HepG2 (cell line): ENCODE data around the gene PLIN4. TPM values are rescaled to one million over a fixed set of nuclear protein-coding genes. Genes with fewer than 3 reads are reported as not detected.

Experiments
- FOXK2 ChIP-seq: fragments of 450-650 bp; IDR thresholded peaks from 2 replicates; pipeline ENCODE4 v1.6.1; 2016
- KLF9 ChIP-seq: IDR thresholded peaks from 2 replicates; pipeline ENCODE4 v1.6.1; 2016; ENCODE audit warnings: low read depth
- MED13 ChIP-seq: sonication (generic); formaldehyde crosslinking; IDR thresholded peaks from 2 replicates; pipeline ENCODE4 v1.5.0; 2020; ENCODE audit warnings: missing genetic modification reagents
- MTERF4 ChIP-seq: sonication (generic); formaldehyde crosslinking; IDR thresholded peaks from 2 replicates; pipeline ENCODE4 v1.8.0; 2023; ENCODE audit warnings: mild to moderate bottlenecking, missing genetic modification reagents
- NKX3-1 ChIP-seq: sonication (generic); formaldehyde crosslinking; IDR thresholded peaks from 2 replicates; pipeline ENCODE4 v1.5.0; 2020; ENCODE audit warnings: missing genetic modification reagents
- NR1H2 ChIP-seq: sonication (generic); formaldehyde crosslinking; IDR thresholded peaks from 2 replicates; pipeline ENCODE4 v1.8.1; 2022; ENCODE audit warnings: low read depth, missing genetic modification reagents, borderline replicate concordance
- PLRG1 ChIP-seq: fragments of 450-650 bp; conservative IDR thresholded peaks from 2 replicates; pipeline ENCODE4 v1.6.1; 2016
- SNAI1 ChIP-seq: sonication (generic); formaldehyde crosslinking; IDR thresholded peaks from 2 replicates; pipeline ENCODE4 v1.5.0; 2020; ENCODE audit warnings: mild to moderate bottlenecking, missing genetic modification reagents, borderline replicate concordance
- SRY ChIP-seq: sonication (generic); formaldehyde crosslinking; IDR thresholded peaks from 2 replicates; pipeline ENCODE4 v1.8.0; 2022; ENCODE audit warnings: mild to moderate bottlenecking, missing genetic modification reagents
- TCF7L2 ChIP-seq: IDR thresholded peaks from 2 replicates; pipeline ENCODE4 v1.6.1; 2011; ENCODE audit warnings: mild to moderate bottlenecking, low read depth, low read length, moderate library complexity
- TEAD3 ChIP-seq: optimal IDR thresholded peaks from 2 replicates; pipeline ENCODE3; 2016; ENCODE audit warnings: borderline replicate concordance
- ZMAT3 ChIP-seq: sonication (generic); formaldehyde crosslinking; conservative IDR thresholded peaks from 2 replicates; pipeline ENCODE4 v1.7.0; 2021; ENCODE audit warnings: missing genetic modification reagents
- ZNF709 ChIP-seq: sonication (generic); formaldehyde crosslinking; IDR thresholded peaks from 2 replicates; pipeline ENCODE4 v1.5.0; 2020; ENCODE audit warnings: mild to moderate bottlenecking, missing genetic modification reagents
- ZNF782 ChIP-seq: sonication (generic); formaldehyde crosslinking; IDR thresholded peaks from 2 replicates; pipeline ENCODE4 v1.4.0; 2020; ENCODE audit warnings: missing genetic modification reagents, mild to moderate bottlenecking, borderline replicate concordance
- ZNF850 ChIP-seq: sonication (generic); formaldehyde crosslinking; conservative IDR thresholded peaks from 2 replicates; pipeline ENCODE4 v1.9.0; 2021; ENCODE audit warnings: mild to moderate bottlenecking, missing genetic modification reagents
- polyA plus RNA-seq, 8 experiments: library from polyadenylated mRNA; depleted of rRNA in 3 of 8; stranded (reverse) in 7 of 8; unstranded in 1 of 8; fragments of >200 nt; fragmentation: Illumina TruSeq in 4 of 8; extraction: Trizol in 4 of 8; gene quantifications; 2 replicates each; pipeline versions ENCODE4 v1.2.1 to v1.2.3, GENCODE V29; 2011 to 2016; ENCODE audit warnings: low read depth in 4 of 8, missing spikeins in 1 of 8, mixed read lengths in 1 of 8; ENCODE audit not compliant: insufficient read depth in 1 of 8
- total RNA-seq, 5 experiments: library from RNA; depleted of rRNA; stranded (reverse); fragments of >200 nt; fragmentation: Illumina TruSeq; extraction: Trizol; gene quantifications; 2 replicates each; pipeline ENCODE4 v1.2.3, GENCODE V29; 2016; ENCODE audit warnings: low read depth in 1 of 5
- TF ChIP-seq, protein P1 (sequence below): sonication (generic); formaldehyde crosslinking; IDR thresholded peaks from 2 replicates; pipeline ENCODE4 v1.5.1; 2020; ENCODE audit warnings: missing genetic modification reagents, mild to moderate bottlenecking, borderline replicate concordance
- TF ChIP-seq, protein P2 (sequence below): IDR thresholded peaks from 2 replicates; pipeline ENCODE4 v1.6.1; 2016; ENCODE audit warnings: low read depth
- TF ChIP-seq, protein P3 (sequence below), 2 experiments: IDR thresholded peaks; 2 replicates each; pipeline ENCODE4 v1.6.1; 2011 to 2012; ENCODE audit warnings: low read length in 2 of 2, borderline replicate concordance in 1 of 2, low read depth in 1 of 2, mild to moderate bottlenecking in 1 of 2, moderate library complexity in 1 of 2
- TF ChIP-seq, protein P4 (sequence below): sonication (generic); formaldehyde crosslinking; IDR thresholded peaks from 2 replicates; pipeline ENCODE4 v1.8.0; 2022; ENCODE audit warnings: missing genetic modification reagents, low read depth, mild to moderate bottlenecking, borderline replicate concordance

The PLIN4 gene
- total and polyA plus RNA-seq, 2 of the 13 experiments (the other 11 are each of a cell fraction or from before 2014, with no cell fraction given) = 1.1 to 1.3 TPM

DNA sequence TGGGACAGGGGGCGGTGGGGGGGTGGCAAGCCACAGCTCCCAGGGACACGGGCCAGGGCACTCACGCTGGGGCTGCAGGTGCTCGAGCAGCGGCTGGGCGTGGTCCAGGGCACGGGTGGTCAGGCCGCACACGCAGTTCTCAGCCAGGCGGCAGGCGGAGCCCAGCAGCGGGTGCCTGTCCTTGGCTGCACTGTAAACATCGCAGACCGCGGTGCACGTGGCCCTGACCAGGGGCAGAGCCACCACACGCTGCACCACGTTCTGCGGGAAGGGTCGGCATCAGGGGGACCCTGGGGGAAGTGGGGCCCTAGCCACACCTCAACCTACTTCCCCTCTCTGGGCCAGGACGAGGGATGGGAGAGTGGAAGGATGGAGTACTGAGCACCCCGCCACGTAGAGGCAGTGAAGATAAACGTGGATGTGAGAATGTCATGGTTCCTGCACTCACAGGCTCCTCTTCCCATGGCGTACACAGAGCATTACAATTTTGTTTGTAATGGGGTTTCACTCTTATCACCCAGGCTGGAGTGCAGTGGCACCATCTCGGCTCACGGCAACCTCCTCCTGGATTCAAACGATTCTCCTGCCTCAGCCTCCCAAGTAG is 13.4 kb upstream of the PLIN4 start (continued):
- TF ChIP-seq, protein P1, sequence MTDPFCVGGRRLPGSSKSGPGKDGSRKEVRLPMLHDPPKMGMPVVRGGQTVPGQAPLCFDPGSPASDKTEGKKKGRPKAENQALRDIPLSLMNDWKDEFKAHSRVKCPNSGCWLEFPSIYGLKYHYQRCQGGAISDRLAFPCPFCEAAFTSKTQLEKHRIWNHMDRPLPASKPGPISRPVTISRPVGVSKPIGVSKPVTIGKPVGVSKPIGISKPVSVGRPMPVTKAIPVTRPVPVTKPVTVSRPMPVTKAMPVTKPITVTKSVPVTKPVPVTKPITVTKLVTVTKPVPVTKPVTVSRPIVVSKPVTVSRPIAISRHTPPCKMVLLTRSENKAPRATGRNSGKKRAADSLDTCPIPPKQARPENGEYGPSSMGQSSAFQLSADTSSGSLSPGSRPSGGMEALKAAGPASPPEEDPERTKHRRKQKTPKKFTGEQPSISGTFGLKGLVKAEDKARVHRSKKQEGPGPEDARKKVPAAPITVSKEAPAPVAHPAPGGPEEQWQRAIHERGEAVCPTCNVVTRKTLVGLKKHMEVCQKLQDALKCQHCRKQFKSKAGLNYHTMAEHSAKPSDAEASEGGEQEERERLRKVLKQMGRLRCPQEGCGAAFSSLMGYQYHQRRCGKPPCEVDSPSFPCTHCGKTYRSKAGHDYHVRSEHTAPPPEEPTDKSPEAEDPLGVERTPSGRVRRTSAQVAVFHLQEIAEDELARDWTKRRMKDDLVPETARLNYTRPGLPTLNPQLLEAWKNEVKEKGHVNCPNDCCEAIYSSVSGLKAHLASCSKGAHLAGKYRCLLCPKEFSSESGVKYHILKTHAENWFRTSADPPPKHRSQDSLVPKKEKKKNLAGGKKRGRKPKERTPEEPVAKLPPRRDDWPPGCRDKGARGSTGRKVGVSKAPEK (CRISPR knock-in tag) = no peak
- TF ChIP-seq PLRG1 = no peak
- no peak for TF ChIP-seq NKX3-1
- 0 out of 2 replicates have a peak, but pooled peaks have one; percentile 57 for TF ChIP-seq MTERF4 (CRISPR knock-in tag)
- TF ChIP-seq ZNF709 (CRISPR knock-in tag) = peak; percentile 55
- TF ChIP-seq FOXK2 = peak; percentile 79
- no peak for TF ChIP-seq MED13 (CRISPR knock-in tag)
- no peak for TF ChIP-seq NR1H2 (CRISPR knock-in tag)
- TF ChIP-seq TCF7L2 = no peak
- peak; percentile 83; the same call in 1 of the 2 replicates for TF ChIP-seq ZMAT3 (CRISPR knock-in tag)
- TF ChIP-seq, protein P2, sequence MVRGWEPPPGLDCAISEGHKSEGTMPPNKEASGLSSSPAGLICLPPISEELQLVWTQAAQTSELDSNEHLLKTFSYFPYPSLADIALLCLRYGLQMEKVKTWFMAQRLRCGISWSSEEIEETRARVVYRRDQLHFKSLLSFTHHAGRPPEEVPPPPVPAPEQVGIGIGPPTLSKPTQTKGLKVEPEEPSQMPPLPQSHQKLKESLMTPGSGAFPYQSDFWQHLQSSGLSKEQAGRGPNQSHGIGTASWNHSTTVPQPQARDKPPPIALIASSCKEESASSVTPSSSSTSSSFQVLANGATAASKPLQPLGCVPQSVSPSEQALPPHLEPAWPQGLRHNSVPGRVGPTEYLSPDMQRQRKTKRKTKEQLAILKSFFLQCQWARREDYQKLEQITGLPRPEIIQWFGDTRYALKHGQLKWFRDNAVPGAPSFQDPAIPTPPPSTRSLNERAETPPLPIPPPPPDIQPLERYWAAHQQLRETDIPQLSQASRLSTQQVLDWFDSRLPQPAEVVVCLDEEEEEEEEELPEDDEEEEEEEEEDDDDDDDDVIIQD = no peak
- peak; percentile 83; the same call in 1 of the 2 replicates for TF ChIP-seq SRY (CRISPR knock-in tag)
- TF ChIP-seq, protein P3, sequence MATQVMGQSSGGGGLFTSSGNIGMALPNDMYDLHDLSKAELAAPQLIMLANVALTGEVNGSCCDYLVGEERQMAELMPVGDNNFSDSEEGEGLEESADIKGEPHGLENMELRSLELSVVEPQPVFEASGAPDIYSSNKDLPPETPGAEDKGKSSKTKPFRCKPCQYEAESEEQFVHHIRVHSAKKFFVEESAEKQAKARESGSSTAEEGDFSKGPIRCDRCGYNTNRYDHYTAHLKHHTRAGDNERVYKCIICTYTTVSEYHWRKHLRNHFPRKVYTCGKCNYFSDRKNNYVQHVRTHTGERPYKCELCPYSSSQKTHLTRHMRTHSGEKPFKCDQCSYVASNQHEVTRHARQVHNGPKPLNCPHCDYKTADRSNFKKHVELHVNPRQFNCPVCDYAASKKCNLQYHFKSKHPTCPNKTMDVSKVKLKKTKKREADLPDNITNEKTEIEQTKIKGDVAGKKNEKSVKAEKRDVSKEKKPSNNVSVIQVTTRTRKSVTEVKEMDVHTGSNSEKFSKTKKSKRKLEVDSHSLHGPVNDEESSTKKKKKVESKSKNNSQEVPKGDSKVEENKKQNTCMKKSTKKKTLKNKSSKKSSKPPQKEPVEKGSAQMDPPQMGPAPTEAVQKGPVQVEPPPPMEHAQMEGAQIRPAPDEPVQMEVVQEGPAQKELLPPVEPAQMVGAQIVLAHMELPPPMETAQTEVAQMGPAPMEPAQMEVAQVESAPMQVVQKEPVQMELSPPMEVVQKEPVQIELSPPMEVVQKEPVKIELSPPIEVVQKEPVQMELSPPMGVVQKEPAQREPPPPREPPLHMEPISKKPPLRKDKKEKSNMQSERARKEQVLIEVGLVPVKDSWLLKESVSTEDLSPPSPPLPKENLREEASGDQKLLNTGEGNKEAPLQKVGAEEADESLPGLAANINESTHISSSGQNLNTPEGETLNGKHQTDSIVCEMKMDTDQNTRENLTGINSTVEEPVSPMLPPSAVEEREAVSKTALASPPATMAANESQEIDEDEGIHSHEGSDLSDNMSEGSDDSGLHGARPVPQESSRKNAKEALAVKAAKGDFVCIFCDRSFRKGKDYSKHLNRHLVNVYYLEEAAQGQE (IDR thresholded peaks at IDR 0.05; ENCODE audit: borderline replicate concordance in 1 of 2, low read depth in 1 of 2, low read length in 2 of 2) = no peak
- TF ChIP-seq SNAI1 (CRISPR knock-in tag) = no peak
- TF ChIP-seq, protein P4, sequence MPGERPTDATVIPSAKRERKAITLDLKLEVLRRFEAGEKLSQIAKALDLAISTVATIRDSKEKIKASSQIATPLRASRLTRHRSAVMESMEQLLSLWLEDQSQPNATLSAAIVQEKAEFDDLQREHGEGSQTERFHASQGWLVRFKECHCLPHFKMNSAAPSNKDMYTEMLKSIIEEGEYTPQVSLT (CRISPR knock-in tag) = no peak
- TF ChIP-seq ZNF850 = no peak
- peak; percentile 57 for TF ChIP-seq TEAD3 (CRISPR knock-in tag)
- TF ChIP-seq KLF9 (CRISPR knock-in tag) = no peak
- TF ChIP-seq ZNF782 = peak; percentile 98
